Colonic mucosa (tissue), 4 donors: ENCODE measurements around the gene DUOX2. TPM values are rescaled to one million over a fixed set of nuclear protein-coding genes. Genes with fewer than 3 reads are reported as not detected.
"Not testable (repeated sequence)": the region's sequence is repeated elsewhere in the genome, so short reads cannot be mapped to it uniquely, and the experiment has no call there.

Experiments
- DNase-seq: peaks from one replicate; pipeline ENCODE4 v3.0.0-alpha.2; 2020
- H3K27ac ChIP-seq: fragments of 200-600 bp; one replicate; pipeline ENCODE4 v1.8.0; 2021
- H3K27me3 ChIP-seq: fragments of 200-600 bp; one replicate; pipeline ENCODE4 v1.8.0; 2021
- H3K36me3 ChIP-seq: fragments of 200-600 bp; one replicate; pipeline ENCODE4 v1.8.0; 2021
- H3K4me1 ChIP-seq: fragments of 200-600 bp; one replicate; pipeline ENCODE4 v1.8.0; 2021; ENCODE audit warnings: mild to moderate bottlenecking
- H3K4me3 ChIP-seq: fragments of 200-600 bp; one replicate; pipeline ENCODE4 v1.8.0; 2021
- H3K9ac ChIP-seq, 2 donors: one replicate each; pipeline ENCODE4 v1.7.0; 2013; ENCODE audit warnings: control low read depth in 2 of 2, low read depth in 2 of 2, low read length in 2 of 2
- H3K9me3 ChIP-seq: fragments of 200-600 bp; one replicate; pipeline ENCODE4 v1.8.0; 2021
- CTCF ChIP-seq: fragments of 200-600 bp; IDR thresholded peaks from one replicate; pipeline ENCODE4 v1.8.0; 2022; ENCODE audit warnings: antibody characterized with exemption, mild to moderate bottlenecking
- intact Hi-C: fragments of 100-400 bp; cut with DNase I; formaldehyde crosslinking; loops from one replicate; pipeline ENCODE4 v1.14.1; 2022
- total RNA-seq, 2 donors: library from RNA; stranded (reverse); fragmentation: NEBNext Ultra II Directional in 1 of 2; extraction: Animal tissue kit (Norgen Biotek cat#: 25700) in 1 of 2; gene quantifications; one replicate each; pipeline ENCODE4 v1.2.1, GENCODE V29; 2021
- donor health status: healthy.
- donor health status: DM: no; HTN: no; CAD: no.
- donor health status: DM: no; HTN: no; CAD: no.

DUOX2 gene
- total RNA-seq, 2 donors from 2014 or later: 40.0 to 111 TPM

- no peak for TF ChIP-seq CTCF
- Histone ChIP-seq H3K9ac (no peak overlapping the region), H3K27me3 (peaks cover 16% of the 10 kb centered on the region), H3K27ac (no peak overlapping the region), H3K36me3 (no peaks in the 10 kb centered on the region), H3K9me3 (no peaks in the 10 kb centered on the region), H3K4me1 (no peaks in the 10 kb centered on the region), H3K4me3 (no peak overlapping the region)
- intact Hi-C loops: no loop called here
- no peak for DNase-seq
These were observed 5.9 kb downstream of the DUOX2 start for GRCh38 chr15:45107941-45108630.

GRCh38 chr15:45106002-45106790 is 7.8 kb downstream of the DUOX2 start:
- Histone ChIP-seq H3K36me3 (no peaks in the 10 kb centered on the region), H3K27me3 (no peaks in the 10 kb centered on the region), H3K4me3 (no peak overlapping the region), H3K27ac (no peak overlapping the region), H3K9me3 (no peaks in the 10 kb centered on the region), H3K9ac (no peak overlapping the region), H3K4me1 (no peaks in the 10 kb centered on the region)
- no peak for DNase-seq
- intact Hi-C loops: no loop called here
- TF ChIP-seq CTCF: no peak

GRCh38 chr15:45105586-45105985 is 8.4 kb downstream of the DUOX2 start:
- no peaks in the 10 kb centered on the region for H3K4me1 ChIP-seq
- no peak for TF ChIP-seq CTCF
- DNase-seq: no peak
- H3K27me3 ChIP-seq: no peaks in the 10 kb centered on the region
- no peaks in the 10 kb centered on the region for H3K36me3 ChIP-seq
- no peak overlapping the region for H3K9ac ChIP-seq
- no peaks in the 10 kb centered on the region for H3K9me3 ChIP-seq
- H3K27ac ChIP-seq: no peak overlapping the region
- intact Hi-C loops: no loop called here
- no peak overlapping the region for H3K4me3 ChIP-seq

GRCh38 chr15:45104170-45104569 is 9.8 kb downstream of the DUOX2 start:
- H3K27me3 ChIP-seq, H3K4me1 ChIP-seq, H3K9ac ChIP-seq, H3K4me3 ChIP-seq, DNase-seq, H3K27ac ChIP-seq, H3K36me3 ChIP-seq, H3K9me3 ChIP-seq, intact Hi-C loops: not testable (repeated sequence)

- Histone ChIP-seq H3K27me3 (no peaks in the 10 kb centered on the region), H3K4me3 (no peak overlapping the region), H3K4me1 (no peaks in the 10 kb centered on the region), H3K9ac (no peak overlapping the region), H3K27ac (no peak overlapping the region), H3K9me3 (no peaks in the 10 kb centered on the region), H3K36me3 (no peaks in the 10 kb centered on the region)
- intact Hi-C loops: no loop called here
- no peak for TF ChIP-seq CTCF
- no peak for DNase-seq
These were observed 11.7 kb downstream of the DUOX2 start for GRCh38 chr15:45102226-45102625.

GRCh38 chr15:45101749-45102148 is 12.2 kb downstream of the DUOX2 start:
- intact Hi-C loops: no loop called here
- Histone ChIP-seq H3K27me3 (no peaks in the 10 kb centered on the region), H3K9me3 (no peaks in the 10 kb centered on the region), H3K36me3 (no peaks in the 10 kb centered on the region), H3K9ac (no peak overlapping the region), H3K4me1 (no peaks in the 10 kb centered on the region), H3K4me3 (no peak overlapping the region), H3K27ac (no peak overlapping the region)
- TF ChIP-seq CTCF: no peak
- DNase-seq: no peak
